Panc1 (cell line): ENCODE results near the gene CRNKL1. TPM values are rescaled to one million over a fixed set of nuclear protein-coding genes. Genes with fewer than 3 reads are reported as not detected.

Source experiments
- ATAC-seq: fragments of 200-7000 bp; cut with Tn5 transposase; 2 replicates; pipeline ENCODE4 v1.9.1; 2020; ENCODE audit warnings: mild to moderate bottlenecking, moderate library complexity
- BruUV-seq: library from RNA; stranded (reverse); fragments of 400-500 nt; replicated peaks from 2 replicates; lab custom pipeline; 2021; lab: Mats Ljungman, UMichigan
- CTCF ChIA-PET: fragments of 300-600 bp; sonication (Branson Sonifier 250); formaldehyde crosslinking; loops from one replicate; lab custom pipeline; 2022; ENCODE audit warnings: antibody characterized with exemption; lab: Charles Lee
- POLR2A ChIA-PET: fragments of 300-600 bp; sonication (Branson Sonifier 250); formaldehyde crosslinking; loops from one replicate; lab custom pipeline; 2022; ENCODE audit warnings: antibody characterized with exemption; lab: Charles Lee
- DNase-seq: peaks from one replicate; pipeline ENCODE4 v3.0.0-alpha.2; 2010; ENCODE audit warnings: low read depth, low spot score
- H3K27ac ChIP-seq: 2 replicates; pipeline ENCODE4 v1.5.1; 2011; ENCODE audit warnings: mild to moderate bottlenecking, low read length, inconsistent platforms
- H3K27me3 ChIP-seq: fragments of 200-500 bp; sonication (Bioruptor generic); 2 replicates; pipeline ENCODE4 v1.6.0; 2014; ENCODE audit warnings: low read length, inconsistent platforms; ENCODE audit not compliant: control insufficient read depth, insufficient read depth
- H3K36me3 ChIP-seq: fragments of 200-500 bp; sonication (Bioruptor generic); 2 replicates; pipeline ENCODE4 v1.5.1; 2014; ENCODE audit warnings: inconsistent platforms, mild to moderate bottlenecking, low read length, moderate library complexity; ENCODE audit not compliant: control insufficient read depth, insufficient read depth
- H3K4me1 ChIP-seq: 2 replicates; pipeline ENCODE4 v1.5.1; 2011; ENCODE audit warnings: inconsistent platforms, mild to moderate bottlenecking, low read length, moderate library complexity; ENCODE audit not compliant: control insufficient read depth, insufficient read depth
- H3K4me3 ChIP-seq, 2 experiments: 2 replicates each; pipeline ENCODE4 v1.5.1; 2011 to 2012; ENCODE audit warnings: low read depth in 2 of 2, low read length in 2 of 2, mild to moderate bottlenecking in 2 of 2, inconsistent platforms in 1 of 2, moderate library complexity in 1 of 2
- H3K9me3 ChIP-seq: fragments of 200-500 bp; sonication (Bioruptor generic); 2 replicates; pipeline ENCODE4 v1.5.1; 2014; ENCODE audit warnings: low read depth, mild to moderate bottlenecking, inconsistent platforms, low read length, moderate library complexity; ENCODE audit not compliant: control insufficient read depth, insufficient read depth
- CTCF ChIP-seq: fragments of 450-650 bp; IDR thresholded peaks from 2 replicates; pipeline ENCODE4 v1.5.1; 2017; ENCODE audit warnings: mild to moderate bottlenecking
- POLR2AphosphoS5 ChIP-seq: IDR thresholded peaks from 2 replicates; pipeline ENCODE4 v1.6.1; 2012; ENCODE audit warnings: mild to moderate bottlenecking, low read depth, low read length, moderate library complexity
- REST ChIP-seq, 2 experiments: IDR thresholded peaks; 2 replicates each; pipeline ENCODE4 v1.6.1; 2011 to 2012; ENCODE audit warnings: low read depth in 2 of 2, control low read depth in 1 of 2, low read length in 1 of 2, mild to moderate bottlenecking in 1 of 2, moderate library complexity in 1 of 2; ENCODE audit not compliant: insufficient read depth in 1 of 2
- SIN3A ChIP-seq: IDR thresholded peaks from 2 replicates; pipeline ENCODE4 v1.6.1; 2012; ENCODE audit warnings: low read depth, mild to moderate bottlenecking, low read length, moderate library complexity, borderline replicate concordance; ENCODE audit not compliant: insufficient read depth
- TCF7L2 ChIP-seq: IDR thresholded peaks from 2 replicates; pipeline ENCODE4 v1.6.1; 2011; ENCODE audit warnings: mild to moderate bottlenecking, low read depth, low read length, inconsistent platforms
- in situ Hi-C: cut with HindIII; loops from 2 replicates; pipeline ENCODE4 v1.10.0; 2016; ENCODE audit warnings: low sequenced_read_pairs, low pct_unique_long_range_greater_than_20kb
- intact Hi-C: fragments of 100-400 bp; cut with micrococcal nuclease; formaldehyde crosslinking; loops from one replicate; pipeline ENCODE4 v1.10.0; 2022; ENCODE audit not compliant: unreplicated experiment
- total RNA-seq: library from RNA; stranded (reverse); gene quantifications from one replicate; pipeline ENCODE4 v1.2.1, GENCODE V29; 2021; ENCODE audit not compliant: unreplicated experiment

CRNKL1 gene
- total RNA-seq, 1 experiment from 2014 or later = 16.4 TPM

- ATAC-seq (no peak), DNase-seq (no peak)
- Histone ChIP-seq H3K4me3 (no peak overlapping the region), H3K9me3 (no peaks in the 10 kb centered on the region), H3K27ac (no peak overlapping the region), H3K27me3 (no peaks in the 10 kb centered on the region), H3K4me1 (0 out of 2 replicates have a peak, but pooled peaks cover 4% of the 10 kb centered on the region), H3K36me3 (no peaks in the 10 kb centered on the region; the same call in 1 of the 2 replicates)
- TF ChIP-seq SIN3A (no peak), CTCF (no peak), TCF7L2 (no peak), REST (IDR thresholded peaks at IDR 0.05; ENCODE audit: insufficient read depth in 1 of 2, low read depth in 2 of 2, low read length in 1 of 2) (no peak)
- intact Hi-C loops (no loop called here), in situ Hi-C loops (no loop called here)
- no TSS peak for BruUV-seq
- ChIA-PET CTCF (no interaction called here), POLR2A (no interaction called here)
Measured at GRCh38 chr20:20002101-20002998, 49.9 kb downstream of the CRNKL1 start.

DNA sequence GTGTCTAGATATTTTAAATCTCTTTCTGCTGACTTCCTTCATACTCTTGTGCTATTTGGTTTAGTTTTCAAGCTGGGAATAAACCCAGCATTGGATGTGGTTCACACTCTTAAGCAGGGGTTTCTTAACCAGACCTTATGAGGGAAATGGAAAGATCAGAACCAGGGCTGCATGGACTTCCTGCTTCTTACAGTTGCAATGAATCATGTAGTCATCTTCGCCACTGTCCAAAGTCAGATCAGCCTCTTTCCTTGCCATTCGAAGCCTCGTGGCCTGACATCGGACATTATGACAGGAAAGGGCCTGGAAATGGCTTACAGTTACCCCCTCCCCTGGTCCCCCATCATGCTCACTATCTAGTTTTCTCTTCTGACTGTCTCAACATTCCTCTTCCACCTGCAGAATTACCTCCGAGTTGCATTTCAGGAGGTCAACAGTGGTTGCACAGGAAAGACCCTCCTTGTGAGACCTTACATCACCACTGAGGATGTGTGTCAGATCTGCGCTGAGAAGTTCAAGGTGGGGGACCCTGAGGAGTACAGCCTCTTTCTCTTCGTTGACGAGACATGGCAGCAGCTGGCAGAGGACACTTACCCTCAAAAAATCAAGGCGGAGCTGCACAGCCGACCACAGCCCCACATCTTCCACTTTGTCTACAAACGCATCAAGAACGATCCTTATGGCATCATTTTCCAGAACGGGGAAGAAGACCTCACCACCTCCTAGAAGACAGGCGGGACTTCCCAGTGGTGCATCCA is 51.9 kb downstream of the CRNKL1 start:
- no TSS peak for BruUV-seq
- TF ChIP-seq CTCF (no peak), TCF7L2 (no peak), SIN3A (no peak), POLR2AphosphoS5 (no peak)
- no peak overlapping the region for H3K27ac ChIP-seq
- H3K4me3 ChIP-seq = no peak overlapping the region
- H3K27me3 ChIP-seq = no peaks in the 10 kb centered on the region
- DNase-seq (no peak), ATAC-seq (no peak)
- CTCF ChIA-PET = no interaction called here
- POLR2A ChIA-PET = no interaction called here
- H3K36me3 ChIP-seq = peaks cover 7% of the 10 kb centered on the region
- intact Hi-C loops (no loop called here), in situ Hi-C loops (no loop called here)
- peaks cover 7% of the 10 kb centered on the region; the same call in 1 of the 2 replicates for H3K4me1 ChIP-seq
- H3K9me3 ChIP-seq = no peaks in the 10 kb centered on the region
